ENCODE data around the gene NWD2.
A peak's percentile ranks its signal among the peaks of the same experiment; 100 is the strongest.

The NWD2 gene

GRCh38 chr4:37305984-37306383 lies 61.4 kb downstream of the NWD2 start:
- H3K79me2 ChIP-seq (ENCODE audit: control insufficient read depth, insufficient read depth, low read length), result no peaks in the 10 kb centered on the region
- no peak overlapping the region for H3K9ac ChIP-seq (ENCODE audit: low read length)
- H3K4me3 ChIP-seq (ENCODE audit: low read length), result no peak overlapping the region
- H4K5ac ChIP-seq (ENCODE audit: low read length), result no peak overlapping the region
- no peaks in the 10 kb centered on the region for H3K36me3 ChIP-seq (ENCODE audit: control insufficient read depth, insufficient read depth, low read length)
- WGBS (ENCODE audit: extremely low coverage, insufficient coverage, low lambda C conversion rate), result no CpG with 5 or more reads among the region's 1 CpG
- no peak overlapping the region for H4K8ac ChIP-seq (ENCODE audit: low read depth, low read length)
- no peak overlapping the region for H3K4ac ChIP-seq (ENCODE audit: low read depth, low read length)
- H3K4me2 ChIP-seq (ENCODE audit: low read length), result no peak overlapping the region
- no peak for DNase-seq
- H3K27ac ChIP-seq (ENCODE audit: low read depth, low read length), result no peak overlapping the region
- H3K18ac ChIP-seq (ENCODE audit: low read length), result no peak overlapping the region
- no peak overlapping the region for H3K56ac ChIP-seq (ENCODE audit: low read length)
- H3K79me1 ChIP-seq (ENCODE audit: low read length), result no peaks in the 10 kb centered on the region
- H3K27me3 ChIP-seq (ENCODE audit: insufficient read depth, low read length, poor library complexity), result no peaks in the 10 kb centered on the region
- H2BK120ac ChIP-seq (ENCODE audit: low read depth, low read length), result no peak overlapping the region
- no peak overlapping the region for H2BK15ac ChIP-seq (replicated peaks; ENCODE audit: low read depth)
- H2BK5ac ChIP-seq (ENCODE audit: low read length), result no peak overlapping the region
- no peaks in the 10 kb centered on the region for H3K4me1 ChIP-seq (ENCODE audit: control insufficient read depth, low read depth, low read length)
- no peak overlapping the region for H2AK5ac ChIP-seq (ENCODE audit: low read length)
- H3K23ac ChIP-seq (ENCODE audit: low read length), result no peak overlapping the region

- Histone ChIP-seq H3K4me1 (ENCODE audit: control insufficient read depth, low read depth, low read length) (peaks cover 3% of the 10 kb centered on the region), H3K23ac (ENCODE audit: low read length) (no peak overlapping the region), H3K4me2 (ENCODE audit: low read length) (no peak overlapping the region), H2BK5ac (ENCODE audit: low read length) (no peak overlapping the region), H3K18ac (ENCODE audit: low read length) (no peak overlapping the region), H3K27me3 (ENCODE audit: insufficient read depth, low read length, poor library complexity) (no peaks in the 10 kb centered on the region), H4K8ac (ENCODE audit: low read depth, low read length) (no peak overlapping the region), H3K4ac (ENCODE audit: low read depth, low read length) (no peak overlapping the region), H3K79me1 (ENCODE audit: low read length) (no peaks in the 10 kb centered on the region), H3K56ac (ENCODE audit: low read length) (no peak overlapping the region), H2AK5ac (ENCODE audit: low read length) (no peak overlapping the region), H3K79me2 (ENCODE audit: control insufficient read depth, insufficient read depth, low read length) (no peaks in the 10 kb centered on the region), H3K4me3 (ENCODE audit: low read length) (no peak overlapping the region), H3K27ac (ENCODE audit: low read depth, low read length) (peak overlapping the region; percentile 48), H2BK15ac (replicated peaks; ENCODE audit: low read depth) (no peak overlapping the region), H3K9ac (ENCODE audit: low read length) (no peak overlapping the region), H3K36me3 (ENCODE audit: control insufficient read depth, insufficient read depth, low read length) (no peaks in the 10 kb centered on the region), H4K5ac (ENCODE audit: low read length) (no peak overlapping the region), H2BK120ac (ENCODE audit: low read depth, low read length) (no peak overlapping the region)
- peak; percentile 75 for DNase-seq
- WGBS (ENCODE audit: extremely low coverage, insufficient coverage, low lambda C conversion rate), result no CpG with 5 or more reads among the region's 3 CpGs
These were observed 72.6 kb downstream of the NWD2 start for GRCh38 chr4:37317104-37317643.

- Histone ChIP-seq H2BK120ac (ENCODE audit: low read depth, low read length) (no peak overlapping the region), H3K9ac (ENCODE audit: low read length) (no peak overlapping the region), H3K56ac (ENCODE audit: low read length) (no peak overlapping the region), H3K27me3 (ENCODE audit: insufficient read depth, low read length, poor library complexity) (no peaks in the 10 kb centered on the region), H3K4ac (ENCODE audit: low read depth, low read length) (no peak overlapping the region), H3K4me2 (ENCODE audit: low read length) (no peak overlapping the region), H3K4me3 (ENCODE audit: low read length) (no peak overlapping the region), H3K4me1 (ENCODE audit: control insufficient read depth, low read depth, low read length) (peaks cover 5% of the 10 kb centered on the region), H3K36me3 (ENCODE audit: control insufficient read depth, insufficient read depth, low read length) (no peaks in the 10 kb centered on the region), H3K18ac (ENCODE audit: low read length) (no peak overlapping the region), H3K79me2 (ENCODE audit: control insufficient read depth, insufficient read depth, low read length) (no peaks in the 10 kb centered on the region), H3K79me1 (ENCODE audit: low read length) (no peaks in the 10 kb centered on the region), H3K27ac (ENCODE audit: low read depth, low read length) (no peak overlapping the region), H2BK5ac (ENCODE audit: low read length) (no peak overlapping the region), H2AK5ac (ENCODE audit: low read length) (no peak overlapping the region), H2BK15ac (replicated peaks; ENCODE audit: low read depth) (no peak overlapping the region), H4K5ac (ENCODE audit: low read length) (no peak overlapping the region), H3K23ac (ENCODE audit: low read length) (no peak overlapping the region), H4K8ac (ENCODE audit: low read depth, low read length) (no peak overlapping the region)
- DNase-seq, result no peak
- WGBS (ENCODE audit: extremely low coverage, insufficient coverage, low lambda C conversion rate), result no CpG with 5 or more reads among the region's 5 CpGs
These were observed 76.1 kb downstream of the NWD2 start for GRCh38 chr4:37320513-37321235.

GRCh38 chr4:37322122-37322521 lies 77.6 kb downstream of the NWD2 start:
- H3K23ac ChIP-seq (ENCODE audit: low read length), result no peak overlapping the region
- no peak overlapping the region for H3K4me2 ChIP-seq (ENCODE audit: low read length)
- H3K4me3 ChIP-seq (ENCODE audit: low read length), result no peak overlapping the region
- no peak overlapping the region for H4K5ac ChIP-seq (ENCODE audit: low read length)
- H3K27ac ChIP-seq (ENCODE audit: low read depth, low read length), result no peak overlapping the region
- H3K79me2 ChIP-seq (ENCODE audit: control insufficient read depth, insufficient read depth, low read length), result no peaks in the 10 kb centered on the region
- peaks cover 4% of the 10 kb centered on the region for H3K4me1 ChIP-seq (ENCODE audit: control insufficient read depth, low read depth, low read length)
- H2AK5ac ChIP-seq (ENCODE audit: low read length), result no peak overlapping the region
- no peaks in the 10 kb centered on the region for H3K36me3 ChIP-seq (ENCODE audit: control insufficient read depth, insufficient read depth, low read length)
- H3K4ac ChIP-seq (ENCODE audit: low read depth, low read length), result no peak overlapping the region
- H4K8ac ChIP-seq (ENCODE audit: low read depth, low read length), result no peak overlapping the region
- peak; percentile 76 for DNase-seq
- WGBS (ENCODE audit: extremely low coverage, insufficient coverage, low lambda C conversion rate), result no CpG with 5 or more reads among the region's 2 CpGs
- no peaks in the 10 kb centered on the region for H3K79me1 ChIP-seq (ENCODE audit: low read length)
- H2BK5ac ChIP-seq (ENCODE audit: low read length), result no peak overlapping the region
- no peak overlapping the region for H3K56ac ChIP-seq (ENCODE audit: low read length)
- no peaks in the 10 kb centered on the region for H3K27me3 ChIP-seq (ENCODE audit: insufficient read depth, low read length, poor library complexity)
- no peak overlapping the region for H3K9ac ChIP-seq (ENCODE audit: low read length)
- peak overlapping the region; percentile 15 for H2BK15ac ChIP-seq (replicated peaks; ENCODE audit: low read depth)
- H3K18ac ChIP-seq (ENCODE audit: low read length), result no peak overlapping the region
- H2BK120ac ChIP-seq (ENCODE audit: low read depth, low read length), result no peak overlapping the region

- no peaks in the 10 kb centered on the region for H3K79me1 ChIP-seq (ENCODE audit: low read length)
These were observed 80.0 kb downstream of the NWD2 start for GRCh38 chr4:37324546-37324945.

GRCh38 chr4:37326852-37327251 lies 82.3 kb downstream of the NWD2 start:
- WGBS (ENCODE audit: extremely low coverage, insufficient coverage, low lambda C conversion rate), result no CpG with 5 or more reads among the region's 1 CpG
- Histone ChIP-seq H4K8ac (ENCODE audit: low read depth, low read length) (no peak overlapping the region), H3K4me3 (ENCODE audit: low read length) (no peak overlapping the region), H3K79me2 (ENCODE audit: control insufficient read depth, insufficient read depth, low read length) (no peaks in the 10 kb centered on the region), H2BK120ac (ENCODE audit: low read depth, low read length) (no peak overlapping the region), H3K18ac (ENCODE audit: low read length) (no peak overlapping the region), H3K23ac (ENCODE audit: low read length) (no peak overlapping the region), H4K5ac (ENCODE audit: low read length) (no peak overlapping the region), H3K4me1 (ENCODE audit: control insufficient read depth, low read depth, low read length) (peaks cover 3% of the 10 kb centered on the region), H3K56ac (ENCODE audit: low read length) (no peak overlapping the region), H3K36me3 (ENCODE audit: control insufficient read depth, insufficient read depth, low read length) (no peaks in the 10 kb centered on the region), H3K4ac (ENCODE audit: low read depth, low read length) (no peak overlapping the region), H3K27me3 (ENCODE audit: insufficient read depth, low read length, poor library complexity) (no peaks in the 10 kb centered on the region), H2AK5ac (ENCODE audit: low read length) (no peak overlapping the region), H3K79me1 (ENCODE audit: low read length) (no peaks in the 10 kb centered on the region), H3K4me2 (ENCODE audit: low read length) (no peak overlapping the region), H3K9ac (ENCODE audit: low read length) (no peak overlapping the region), H2BK15ac (replicated peaks; ENCODE audit: low read depth) (no peak overlapping the region), H3K27ac (ENCODE audit: low read depth, low read length) (no peak overlapping the region), H2BK5ac (ENCODE audit: low read length) (no peak overlapping the region)
- DNase-seq, result no peak

More at GRCh38 chr4:37324546-37324945, 80.0 kb downstream of the NWD2 start:
- H2BK120ac ChIP-seq (ENCODE audit: low read depth, low read length), result no peak overlapping the region
- H4K8ac ChIP-seq (ENCODE audit: low read depth, low read length), result no peak overlapping the region
- H3K79me2 ChIP-seq (ENCODE audit: control insufficient read depth, insufficient read depth, low read length), result no peaks in the 10 kb centered on the region
- no peak overlapping the region for H3K23ac ChIP-seq (ENCODE audit: low read length)
- H2BK5ac ChIP-seq (ENCODE audit: low read length), result no peak overlapping the region
- no peak for DNase-seq
- no peak overlapping the region for H3K4ac ChIP-seq (ENCODE audit: low read depth, low read length)
- H3K9ac ChIP-seq (ENCODE audit: low read length), result no peak overlapping the region
- no peak overlapping the region for H2BK15ac ChIP-seq (replicated peaks; ENCODE audit: low read depth)
- no peak overlapping the region for H4K5ac ChIP-seq (ENCODE audit: low read length)
- H3K18ac ChIP-seq (ENCODE audit: low read length), result no peak overlapping the region
- H3K4me1 ChIP-seq (ENCODE audit: control insufficient read depth, low read depth, low read length), result peaks cover 3% of the 10 kb centered on the region
- H3K27me3 ChIP-seq (ENCODE audit: insufficient read depth, low read length, poor library complexity), result no peaks in the 10 kb centered on the region
- no peak overlapping the region for H3K27ac ChIP-seq (ENCODE audit: low read depth, low read length)
- H3K4me2 ChIP-seq (ENCODE audit: low read length), result no peak overlapping the region
- H3K36me3 ChIP-seq (ENCODE audit: control insufficient read depth, insufficient read depth, low read length), result no peaks in the 10 kb centered on the region
- H3K4me3 ChIP-seq (ENCODE audit: low read length), result no peak overlapping the region
- WGBS (ENCODE audit: extremely low coverage, insufficient coverage, low lambda C conversion rate), result no CpG with 5 or more reads among the region's 6 CpGs
- H2AK5ac ChIP-seq (ENCODE audit: low read length), result no peak overlapping the region
- H3K56ac ChIP-seq (ENCODE audit: low read length), result no peak overlapping the region

All from mesendoderm (in vitro differentiated cells).